ENCODE data around the gene PHACTR3.
A peak's percentile ranks its signal among the peaks of the same experiment; 100 is the strongest.

PHACTR3 gene

DNA sequence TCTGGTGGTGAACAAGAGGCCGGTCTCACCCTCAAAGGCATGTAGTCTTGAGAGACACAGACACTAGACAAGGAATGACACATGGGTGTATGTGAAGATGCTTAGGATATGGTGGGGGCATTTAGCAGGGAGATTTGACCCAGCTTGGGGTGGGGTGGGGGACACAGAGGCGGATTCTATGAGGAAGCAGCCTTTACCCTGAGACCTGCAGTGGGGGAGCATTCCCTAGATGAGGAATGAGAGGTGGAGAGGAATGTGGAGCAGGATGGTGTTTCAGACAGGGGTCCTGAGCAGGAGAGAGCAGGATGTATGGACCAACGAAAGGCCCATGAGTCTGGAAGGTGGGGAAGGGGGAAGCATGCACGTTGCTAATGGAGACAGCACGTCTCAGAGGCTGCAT lies 57.8 kb downstream of the PHACTR3 start:
- no peak overlapping the region for H3K27ac ChIP-seq (ENCODE audit: poor library complexity, severe bottlenecking)
- no peaks in the 10 kb centered on the region for H3K4me1 ChIP-seq (ENCODE audit: insufficient read depth, poor library complexity, severe bottlenecking)
- H3K4me3 ChIP-seq (ENCODE audit: severe bottlenecking), result no peak overlapping the region
- H3K36me3 ChIP-seq (ENCODE audit: low read depth), result no peaks in the 10 kb centered on the region
- H3K9me3 ChIP-seq (ENCODE audit: severe bottlenecking), result peaks cover 14% of the 10 kb centered on the region
- peak; percentile 51 for DNase-seq (ENCODE audit: low spot score)
- H3K27me3 ChIP-seq (ENCODE audit: insufficient read depth, poor library complexity, severe bottlenecking), result peaks cover 67% of the 10 kb centered on the region
- no peak for ATAC-seq (ENCODE audit: low read depth)
- TF ChIP-seq, protein P1, sequence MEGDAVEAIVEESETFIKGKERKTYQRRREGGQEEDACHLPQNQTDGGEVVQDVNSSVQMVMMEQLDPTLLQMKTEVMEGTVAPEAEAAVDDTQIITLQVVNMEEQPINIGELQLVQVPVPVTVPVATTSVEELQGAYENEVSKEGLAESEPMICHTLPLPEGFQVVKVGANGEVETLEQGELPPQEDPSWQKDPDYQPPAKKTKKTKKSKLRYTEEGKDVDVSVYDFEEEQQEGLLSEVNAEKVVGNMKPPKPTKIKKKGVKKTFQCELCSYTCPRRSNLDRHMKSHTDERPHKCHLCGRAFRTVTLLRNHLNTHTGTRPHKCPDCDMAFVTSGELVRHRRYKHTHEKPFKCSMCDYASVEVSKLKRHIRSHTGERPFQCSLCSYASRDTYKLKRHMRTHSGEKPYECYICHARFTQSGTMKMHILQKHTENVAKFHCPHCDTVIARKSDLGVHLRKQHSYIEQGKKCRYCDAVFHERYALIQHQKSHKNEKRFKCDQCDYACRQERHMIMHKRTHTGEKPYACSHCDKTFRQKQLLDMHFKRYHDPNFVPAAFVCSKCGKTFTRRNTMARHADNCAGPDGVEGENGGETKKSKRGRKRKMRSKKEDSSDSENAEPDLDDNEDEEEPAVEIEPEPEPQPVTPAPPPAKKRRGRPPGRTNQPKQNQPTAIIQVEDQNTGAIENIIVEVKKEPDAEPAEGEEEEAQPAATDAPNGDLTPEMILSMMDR (IDR thresholded peaks at IDR 0.05; ENCODE audit: poor library complexity, severe bottlenecking), result no peak

DNA sequence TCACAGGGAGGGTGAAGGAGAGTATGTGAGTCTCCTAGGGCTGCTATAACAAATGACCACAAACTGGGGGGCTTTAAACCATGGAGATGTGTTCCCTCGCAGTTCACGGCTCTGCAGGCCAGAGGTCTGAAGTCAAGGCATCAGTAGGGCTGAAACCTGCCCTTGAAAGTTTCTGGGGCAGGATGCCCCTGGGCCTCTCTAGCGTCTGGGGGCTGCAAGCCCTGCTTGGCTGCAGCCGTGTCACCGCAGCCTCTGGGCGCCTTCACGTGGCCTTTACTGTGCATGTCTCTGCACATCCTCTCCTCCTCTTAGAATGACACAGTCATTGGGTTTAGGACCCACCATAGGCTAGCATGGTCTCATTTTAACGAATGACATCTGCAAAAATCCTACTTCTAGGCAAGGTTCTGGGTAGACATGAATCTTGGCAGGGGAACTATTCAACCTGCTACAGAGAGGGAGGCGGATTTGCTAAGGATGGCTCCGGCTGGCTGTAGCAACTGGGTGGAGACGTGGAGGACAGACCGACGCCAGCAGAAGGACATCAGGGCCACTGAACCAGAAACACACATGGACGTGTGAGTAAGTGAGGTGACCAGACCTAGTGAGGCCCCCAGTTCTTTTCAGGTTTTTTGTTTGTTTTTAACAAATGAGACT lies 58.6 kb downstream of the PHACTR3 start:
- no peak overlapping the region for H3K27ac ChIP-seq (ENCODE audit: poor library complexity, severe bottlenecking)

DNA sequence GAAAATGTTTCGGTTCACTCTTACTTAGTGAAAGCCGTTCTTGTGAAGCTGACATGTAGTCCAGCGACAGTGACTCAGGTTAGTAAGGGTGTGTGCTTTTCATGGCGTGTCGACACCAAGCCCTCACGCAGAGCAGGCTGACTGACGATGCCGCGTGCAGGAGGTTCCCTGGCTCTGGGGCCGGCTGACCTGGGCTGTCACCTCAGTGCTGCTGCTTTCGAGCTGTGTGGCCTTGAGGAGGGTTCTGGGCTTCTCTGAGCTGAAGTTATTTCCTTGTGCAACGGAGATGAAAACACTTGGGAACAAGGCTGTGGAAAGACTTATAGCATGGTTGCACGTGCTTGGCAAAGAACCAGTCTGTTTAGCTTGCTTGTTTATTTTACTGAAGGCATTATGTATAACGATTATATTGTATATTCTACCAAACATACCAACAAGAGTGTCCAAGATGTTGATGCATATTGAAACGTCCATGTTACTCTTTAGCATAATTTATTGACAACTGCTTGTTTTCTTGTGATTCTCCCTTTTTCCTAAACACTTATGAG lies 59.2 kb downstream of the PHACTR3 start:
- DNase-seq (ENCODE audit: low spot score), result peak; percentile 77
- H3K4me3 ChIP-seq (ENCODE audit: severe bottlenecking), result no peak overlapping the region
- no peaks in the 10 kb centered on the region for H3K9me3 ChIP-seq (ENCODE audit: severe bottlenecking)
- ATAC-seq (ENCODE audit: low read depth), result no peak
- TF ChIP-seq, protein P1 (IDR thresholded peaks at IDR 0.05; ENCODE audit: poor library complexity, severe bottlenecking), result no peak
- no peaks in the 10 kb centered on the region for H3K36me3 ChIP-seq (ENCODE audit: low read depth)
- H3K4me1 ChIP-seq (ENCODE audit: insufficient read depth, poor library complexity, severe bottlenecking), result no peaks in the 10 kb centered on the region
- peaks cover 77% of the 10 kb centered on the region for H3K27me3 ChIP-seq (ENCODE audit: insufficient read depth, poor library complexity, severe bottlenecking)
- no peak overlapping the region for H3K27ac ChIP-seq (ENCODE audit: poor library complexity, severe bottlenecking)

More for the DNA sequence above, 58.6 kb downstream of the PHACTR3 start:
- Histone ChIP-seq H3K36me3 (ENCODE audit: low read depth) (no peaks in the 10 kb centered on the region), H3K27me3 (ENCODE audit: insufficient read depth, poor library complexity, severe bottlenecking) (peaks cover 74% of the 10 kb centered on the region), H3K4me1 (ENCODE audit: insufficient read depth, poor library complexity, severe bottlenecking) (no peaks in the 10 kb centered on the region), H3K4me3 (ENCODE audit: severe bottlenecking) (no peak overlapping the region), H3K9me3 (ENCODE audit: severe bottlenecking) (peaks cover 6% of the 10 kb centered on the region)
- DNase-seq (ENCODE audit: low spot score), result peak; percentile 62
- ATAC-seq (ENCODE audit: low read depth), result no peak
- TF ChIP-seq, protein P1 (IDR thresholded peaks at IDR 0.05; ENCODE audit: poor library complexity, severe bottlenecking), result no peak

DNA sequence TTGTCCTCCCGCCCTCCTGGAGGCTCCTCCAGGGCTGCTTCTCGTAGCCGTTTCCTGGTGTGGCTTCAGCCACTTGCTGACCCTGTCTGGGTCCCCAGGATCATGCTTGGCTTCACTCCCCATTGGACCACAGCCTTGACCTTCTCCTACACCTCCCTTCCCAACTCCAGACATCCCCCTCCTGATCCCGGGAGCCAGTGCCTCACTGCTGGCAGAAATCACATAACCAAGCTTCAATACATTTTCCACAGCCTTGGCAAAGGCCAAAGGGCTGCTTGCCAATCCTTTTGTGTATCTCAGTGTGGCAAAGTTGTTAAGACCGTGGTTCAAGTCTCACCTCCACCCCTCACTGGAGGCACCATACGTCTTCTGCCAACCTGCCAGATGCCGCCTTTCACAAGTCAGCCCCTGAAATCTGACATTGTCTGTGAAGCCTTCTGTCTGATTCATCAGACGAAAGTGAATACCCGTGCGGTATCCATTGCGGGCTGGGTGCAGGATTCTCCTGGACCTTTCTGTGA lies 60.1 kb downstream of the PHACTR3 start:
- TF ChIP-seq, protein P1 (IDR thresholded peaks at IDR 0.05; ENCODE audit: poor library complexity, severe bottlenecking), result no peak
- DNase-seq (ENCODE audit: low spot score), result peak; percentile 74
- no peak overlapping the region for H3K27ac ChIP-seq (ENCODE audit: poor library complexity, severe bottlenecking)
- no peaks in the 10 kb centered on the region for H3K36me3 ChIP-seq (ENCODE audit: low read depth)
- peaks cover 86% of the 10 kb centered on the region for H3K27me3 ChIP-seq (ENCODE audit: insufficient read depth, poor library complexity, severe bottlenecking)
- no peaks in the 10 kb centered on the region for H3K9me3 ChIP-seq (ENCODE audit: severe bottlenecking)
- no peaks in the 10 kb centered on the region for H3K4me1 ChIP-seq (ENCODE audit: insufficient read depth, poor library complexity, severe bottlenecking)
- no peak for ATAC-seq (ENCODE audit: low read depth)
- H3K4me3 ChIP-seq (ENCODE audit: severe bottlenecking), result no peak overlapping the region
